ENCODE results near the gene SND1.

- TF ChIP-seq CTCF (IDR thresholded peaks at IDR 0.05) (no peak), POLR2A (IDR thresholded peaks at IDR 0.05) (no peak)
These were observed 169.2 kb downstream of the SND1 start for GRCh38 chr7:127821146-127821545.
